ENCODE results near the gene CAPN11. TPM values are rescaled to one million over a fixed set of nuclear protein-coding genes. Genes with fewer than 3 reads are reported as not detected.

CAPN11 gene
- total RNA-seq, 1 experiment from 2014 or later = 0.28 TPM

- Mint-ChIP-seq H3K9me3 (no peaks in the 10 kb centered on the region), H3K36me3 (ENCODE audit: insufficient read depth in 1 of 3, low read depth in 3 of 3) (peaks cover 17 to 53% (median 43%) of the 10 kb centered on the region in 3 experiments), H3K4me3 (no peak overlapping the region), H3K27ac (no peak overlapping the region), H3K4me1 (peaks cover 4% of the 10 kb centered on the region in 2 experiments), H3K27me3 (ENCODE audit: low read depth) (peaks cover 2% of the 10 kb centered on the region; the same call in 1 of the 2 replicates)
- Histone ChIP-seq H3K4me1 (ENCODE audit: insufficient read depth, low read length) (no peaks in the 10 kb centered on the region), H2BK20ac (ENCODE audit: low read depth, low read length, poor library complexity, severe bottlenecking) (no peak overlapping the region), H2AFZ (ENCODE audit: low read length) (no peak overlapping the region), H2BK15ac (ENCODE audit: low read depth, low read length) (no peak overlapping the region), H3K14ac (ENCODE audit: insufficient read depth, low read length) (no peak overlapping the region), H3K23me2 (ENCODE audit: insufficient read length, low read depth, low read length, poor library complexity, severe bottlenecking) (no peaks in the 10 kb centered on the region), H2AK5ac (ENCODE audit: insufficient read length, low read length) (no peak overlapping the region), H3K9ac (ENCODE audit: extremely low read depth, insufficient read length, low read length) (no peak overlapping the region), H2BK12ac (ENCODE audit: insufficient read length, low read depth, low read length) (no peak overlapping the region), H3T11ph (ENCODE audit: low read length) (no peak overlapping the region), H4K20me1 (ENCODE audit: control insufficient read depth, insufficient read depth, insufficient read length) (peaks cover 7% of the 10 kb centered on the region), H2BK5ac (ENCODE audit: insufficient read length, low read length) (no peak overlapping the region), H3K79me2 (ENCODE audit: insufficient read depth, low read length) (no peaks in the 10 kb centered on the region), H3K4ac (ENCODE audit: low read depth, low read length) (no peak overlapping the region), H3K27me3 (ENCODE audit: insufficient read depth, low read length) (no peaks in the 10 kb centered on the region), H4K8ac (replicated peaks; ENCODE audit: insufficient read length, low read depth, low read length) (no peak overlapping the region), H3K27ac (ENCODE audit: insufficient read length, low read depth, low read length) (no peak overlapping the region), H3K56ac (ENCODE audit: insufficient read length, low read depth, low read length) (no peak overlapping the region), H4K91ac (ENCODE audit: insufficient read length, low read depth, low read length) (no peak overlapping the region), H3K4me2 (ENCODE audit: insufficient read depth, insufficient read length, low read length) (no peak overlapping the region), H3K23ac (ENCODE audit: insufficient read length, low read depth, low read length) (no peak overlapping the region), H3K9me3 (ENCODE audit: control insufficient read depth, low read depth, low read length) (no peaks in the 10 kb centered on the region), H3K79me1 (ENCODE audit: insufficient read depth, low read depth, low read length, poor library complexity, severe bottlenecking) (no peaks in the 10 kb centered on the region), H2BK120ac (ENCODE audit: low read depth, low read length, poor library complexity, severe bottlenecking) (no peak overlapping the region), H4K5ac (ENCODE audit: insufficient read length, low read depth, low read length) (no peak overlapping the region), H3K18ac (ENCODE audit: insufficient read length, low read depth, low read length) (no peak overlapping the region)
- DNase-seq = no peak
- TF ChIP-seq, protein P1, sequence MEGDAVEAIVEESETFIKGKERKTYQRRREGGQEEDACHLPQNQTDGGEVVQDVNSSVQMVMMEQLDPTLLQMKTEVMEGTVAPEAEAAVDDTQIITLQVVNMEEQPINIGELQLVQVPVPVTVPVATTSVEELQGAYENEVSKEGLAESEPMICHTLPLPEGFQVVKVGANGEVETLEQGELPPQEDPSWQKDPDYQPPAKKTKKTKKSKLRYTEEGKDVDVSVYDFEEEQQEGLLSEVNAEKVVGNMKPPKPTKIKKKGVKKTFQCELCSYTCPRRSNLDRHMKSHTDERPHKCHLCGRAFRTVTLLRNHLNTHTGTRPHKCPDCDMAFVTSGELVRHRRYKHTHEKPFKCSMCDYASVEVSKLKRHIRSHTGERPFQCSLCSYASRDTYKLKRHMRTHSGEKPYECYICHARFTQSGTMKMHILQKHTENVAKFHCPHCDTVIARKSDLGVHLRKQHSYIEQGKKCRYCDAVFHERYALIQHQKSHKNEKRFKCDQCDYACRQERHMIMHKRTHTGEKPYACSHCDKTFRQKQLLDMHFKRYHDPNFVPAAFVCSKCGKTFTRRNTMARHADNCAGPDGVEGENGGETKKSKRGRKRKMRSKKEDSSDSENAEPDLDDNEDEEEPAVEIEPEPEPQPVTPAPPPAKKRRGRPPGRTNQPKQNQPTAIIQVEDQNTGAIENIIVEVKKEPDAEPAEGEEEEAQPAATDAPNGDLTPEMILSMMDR (conservative IDR thresholded peaks at IDR 0.05) = no peak
- WGBS (ENCODE audit: extremely low coverage, insufficient read length, low lambda C conversion rate) = no CpG with 5 or more reads among the region's 7 CpGs
Observed at GRCh38 chr6:44149369-44150012, 9.1 kb upstream of the CAPN11 start.

Data from H9 (cell line).